CD14-positive monocyte (primary cell): Measurements from ENCODE around the gene ARVCF. TPM values are rescaled to one million over a fixed set of nuclear protein-coding genes. Genes with fewer than 3 reads are reported as not detected.

Experiments
- DNase-seq, 3 donors: peaks; one replicate each; pipeline ENCODE4 v3.0.0-alpha.2; 2011 to 2022
- H2AFZ ChIP-seq: 2 replicates; pipeline ENCODE4 v1.6.0; 2012; ENCODE audit warnings: mild to moderate bottlenecking, low read depth, low read length, inconsistent platforms; ENCODE audit not compliant: insufficient read depth, poor library complexity, severe bottlenecking
- H3K27ac ChIP-seq, 2 donors: 1 replicate in 1 of 2; 2 replicates in 1 of 2; pipeline ENCODE4 v1.5.1; 2012 to 2013; ENCODE audit warnings: low read length in 2 of 2, control low read depth in 1 of 2, inconsistent platforms in 1 of 2, low read depth in 1 of 2, mild to moderate bottlenecking in 1 of 2
- H3K27me3 ChIP-seq, 2 donors: one replicate each; pipeline versions ENCODE4 v1.6.0 to v1.6.1; 2011 to 2013; ENCODE audit warnings: low read length in 2 of 2; ENCODE audit not compliant: control insufficient read depth in 2 of 2, insufficient read depth in 2 of 2
- H3K36me3 ChIP-seq, 2 donors: replicated peaks in 1 of 2; 1 replicate in 1 of 2; 2 replicates in 1 of 2; pipeline versions ENCODE4 v1.5.1 to v1.6.1; 2012 to 2013; ENCODE audit warnings: low read length in 2 of 2, control low read depth in 1 of 2, inconsistent platforms in 1 of 2, mild to moderate bottlenecking in 1 of 2; ENCODE audit not compliant: insufficient read depth in 2 of 2, control insufficient read depth in 1 of 2
- H3K4me1 ChIP-seq, 2 donors: 1 replicate in 1 of 2; 2 replicates in 1 of 2; pipeline versions ENCODE4 v1.5.1 to v1.6.1; 2012 to 2013; ENCODE audit warnings: low read length in 2 of 2, control low read depth in 1 of 2, inconsistent platforms in 1 of 2, mild to moderate bottlenecking in 1 of 2, moderate library complexity in 1 of 2; ENCODE audit not compliant: insufficient read depth in 2 of 2, control insufficient read depth in 1 of 2
- H3K4me2 ChIP-seq: replicated peaks from 2 replicates; pipeline ENCODE3; 2012; ENCODE audit warnings: low read length, moderate library complexity, mild to moderate bottlenecking; ENCODE audit not compliant: poor library complexity, severe bottlenecking; ENCODE audit errors: extremely low read depth
- H3K4me3 ChIP-seq, 3 experiments: fragments of 200-600 bp in 1 of 3; sonication (generic) in 1 of 3; replicated peaks in 1 of 3; 1 replicate in 2 of 3; 2 replicates in 1 of 3; pipeline ENCODE4 v1.5.1; 2011 to 2013; ENCODE audit warnings: low read length in 3 of 3, mild to moderate bottlenecking in 3 of 3, control low read depth in 2 of 3, low read depth in 2 of 3, inconsistent platforms in 1 of 3, moderate library complexity in 1 of 3
- H3K79me2 ChIP-seq: 2 replicates; pipeline ENCODE4 v1.6.0; 2012; ENCODE audit warnings: mild to moderate bottlenecking, control low read depth, inconsistent platforms, low read length, moderate library complexity; ENCODE audit not compliant: insufficient read depth
- H3K9ac ChIP-seq: 2 replicates; pipeline ENCODE4 v1.6.0; 2017; ENCODE audit warnings: low read length, mild to moderate bottlenecking; ENCODE audit not compliant: insufficient read depth, poor library complexity, severe bottlenecking
- H3K9me3 ChIP-seq, 2 donors: replicated peaks in 1 of 2; 1 replicate in 1 of 2; 2 replicates in 1 of 2; pipeline versions ENCODE4 v1.5.1 to v1.6.1; 2012 to 2013; ENCODE audit warnings: low read length in 2 of 2, control low read depth in 1 of 2; ENCODE audit not compliant: control insufficient read depth in 1 of 2, insufficient read depth in 1 of 2
- H4K20me1 ChIP-seq: 2 replicates; pipeline ENCODE4 v1.6.0; 2012; ENCODE audit warnings: mild to moderate bottlenecking, low read length, control low read depth, moderate library complexity; ENCODE audit not compliant: insufficient read depth
- H3K27ac Mint-ChIP-seq, 7 donors: one replicate each; pipeline ENCODE4 v1.8.0; 2020; ENCODE audit warnings: mild to moderate bottlenecking in 7 of 7, mixed read lengths in 7 of 7, moderate library complexity in 6 of 7, inconsistent platforms in 2 of 7
- H3K27me3 Mint-ChIP-seq, 3 donors: one replicate each; pipeline ENCODE4 v1.8.0; 2021 to 2022; ENCODE audit warnings: low read depth in 3 of 3, mild to moderate bottlenecking in 3 of 3, mixed read lengths in 3 of 3, moderate library complexity in 3 of 3, inconsistent platforms in 1 of 3
- H3K36me3 Mint-ChIP-seq, 2 donors: one replicate each; pipeline ENCODE4 v1.8.0; 2020; ENCODE audit warnings: mixed read lengths in 2 of 2, inconsistent platforms in 1 of 2, mild to moderate bottlenecking in 1 of 2
- H3K4me1 Mint-ChIP-seq: one replicate; pipeline ENCODE4 v1.8.0; 2020; ENCODE audit warnings: mild to moderate bottlenecking, mixed read lengths
- H3K4me3 Mint-ChIP-seq, 2 donors: one replicate each; pipeline ENCODE4 v1.8.0; 2020; ENCODE audit warnings: mild to moderate bottlenecking in 2 of 2, mixed read lengths in 2 of 2, moderate library complexity in 1 of 2
- H3K9me3 Mint-ChIP-seq, 7 donors: one replicate each; pipeline ENCODE4 v1.8.0; 2020 to 2022; ENCODE audit warnings: mixed read lengths in 7 of 7, mild to moderate bottlenecking in 6 of 7, moderate library complexity in 6 of 7, inconsistent platforms in 2 of 7
- WGBS: methylation state at CpG from one replicate; pipeline ENCODE4 v1.1.5; 2013; ENCODE audit warnings: missing lambda C conversion rate; ENCODE audit not compliant: insufficient coverage; 5-methylcytosine and 5-hydroxymethylcytosine counted together
- intact Hi-C, 2 donors: fragments of 100-400 bp; cut with micrococcal nuclease; formaldehyde crosslinking; loops; one replicate each; pipeline versions ENCODE4 v1.15.0 to v1.15.1; 2023
- polyA plus RNA-seq, 3 donors: library from polyadenylated mRNA; depleted of rRNA in 1 of 3; unstranded in 2 of 3; stranded (reverse) in 1 of 3; fragments of 300-500 nt in 2 of 3; fragments of >200 nt in 1 of 3; fragmentation: Illumina TruSeq in 2 of 3; gene quantifications; 1 replicate in 2 of 3; 2 replicates in 1 of 3; pipeline ENCODE4 v1.2.3, GENCODE V29; 2012 to 2021
- TF ChIP-seq, protein P1 (sequence below): fragments of 200-600 bp; IDR thresholded peaks from one replicate; pipeline ENCODE4 v1.8.0; 2022; ENCODE audit warnings: antibody characterized with exemption, mild to moderate bottlenecking

ARVCF gene
- polyA plus RNA-seq, 3 donors = 0.31 to 2.6 (median 0.44) TPM

DNA sequence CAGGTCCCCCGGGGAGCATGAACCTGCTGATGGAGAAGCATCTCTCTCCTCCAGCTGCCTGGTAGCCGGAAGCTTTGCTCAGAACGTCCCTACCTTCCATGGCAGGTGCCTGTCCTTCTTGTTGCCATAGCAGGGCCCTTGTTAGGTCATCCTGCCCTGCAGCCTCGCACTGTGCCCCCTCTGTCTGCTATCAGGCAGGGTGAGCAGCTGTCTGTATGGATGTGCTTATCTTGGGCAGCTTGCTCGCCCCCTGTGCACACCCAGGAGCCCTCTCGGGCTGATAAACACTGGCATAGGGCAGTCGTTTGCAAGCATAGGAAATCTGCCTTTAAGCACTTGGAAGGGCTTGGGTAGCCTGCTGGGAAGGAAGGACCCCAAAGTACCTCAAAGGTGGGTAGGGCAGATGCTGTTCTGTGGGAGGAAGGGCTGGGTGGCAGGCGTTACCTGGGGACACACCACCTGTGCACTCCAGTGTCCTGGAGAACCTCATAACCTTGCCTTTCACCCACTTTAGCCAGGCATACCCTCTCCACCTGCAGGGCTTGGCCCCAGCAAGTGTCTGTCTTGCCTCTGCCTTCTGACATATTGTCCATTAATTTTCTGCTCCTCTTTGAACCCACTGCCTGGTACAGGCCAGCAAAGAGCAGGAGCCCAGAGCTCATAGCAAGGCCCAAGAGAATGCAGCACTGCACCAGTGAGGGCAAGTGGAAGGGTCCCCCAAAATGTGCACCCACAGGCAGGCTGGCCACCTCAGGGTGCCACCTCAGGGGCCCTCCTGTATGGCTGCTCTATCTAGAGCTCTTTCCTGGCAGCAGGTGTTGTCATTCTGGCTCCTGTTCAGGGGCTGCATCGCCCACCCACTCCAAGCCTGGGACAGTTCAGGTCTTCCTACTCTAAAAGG is 83.0 kb downstream of the ARVCF start:
- Mint-ChIP-seq H3K9me3 (peaks cover 6 to 14% (median 8%) of the 10 kb centered on the region in 7 donors), H3K27me3 (peaks cover 0 to 2% (median 0%) of the 10 kb centered on the region in 3 donors), H3K27ac (peak overlapping the region in 6 of 7 donors; percentile 25 to 88 (median 81)), H3K4me3 (no peak overlapping the region), H3K36me3 (peaks cover 32 to 38% of the 10 kb centered on the region in 2 donors), H3K4me1 (peaks cover 54% of the 10 kb centered on the region)
- intact Hi-C loops = no loop called here
- H3K4me1 ChIP-seq = peaks cover 45 to 58% of the 10 kb centered on the region in 2 donors
- no peak overlapping the region for H2AFZ ChIP-seq
- no peaks in the 10 kb centered on the region for H4K20me1 ChIP-seq
- no peak overlapping the region for H3K4me3 ChIP-seq
- H3K4me2 ChIP-seq = peak overlapping the region; percentile 42
- H3K9ac ChIP-seq = peak overlapping the region; percentile 10
- H3K9me3 ChIP-seq = peaks cover 3 to 9% of the 10 kb centered on the region in 2 donors
- H3K27ac ChIP-seq = peak overlapping the region; percentile 69 to 79
- 97% methylated on average over 5 of the region's 9 CpGs for WGBS
- TF ChIP-seq, protein P1, sequence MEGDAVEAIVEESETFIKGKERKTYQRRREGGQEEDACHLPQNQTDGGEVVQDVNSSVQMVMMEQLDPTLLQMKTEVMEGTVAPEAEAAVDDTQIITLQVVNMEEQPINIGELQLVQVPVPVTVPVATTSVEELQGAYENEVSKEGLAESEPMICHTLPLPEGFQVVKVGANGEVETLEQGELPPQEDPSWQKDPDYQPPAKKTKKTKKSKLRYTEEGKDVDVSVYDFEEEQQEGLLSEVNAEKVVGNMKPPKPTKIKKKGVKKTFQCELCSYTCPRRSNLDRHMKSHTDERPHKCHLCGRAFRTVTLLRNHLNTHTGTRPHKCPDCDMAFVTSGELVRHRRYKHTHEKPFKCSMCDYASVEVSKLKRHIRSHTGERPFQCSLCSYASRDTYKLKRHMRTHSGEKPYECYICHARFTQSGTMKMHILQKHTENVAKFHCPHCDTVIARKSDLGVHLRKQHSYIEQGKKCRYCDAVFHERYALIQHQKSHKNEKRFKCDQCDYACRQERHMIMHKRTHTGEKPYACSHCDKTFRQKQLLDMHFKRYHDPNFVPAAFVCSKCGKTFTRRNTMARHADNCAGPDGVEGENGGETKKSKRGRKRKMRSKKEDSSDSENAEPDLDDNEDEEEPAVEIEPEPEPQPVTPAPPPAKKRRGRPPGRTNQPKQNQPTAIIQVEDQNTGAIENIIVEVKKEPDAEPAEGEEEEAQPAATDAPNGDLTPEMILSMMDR = no peak
- no peaks in the 10 kb centered on the region for H3K27me3 ChIP-seq
- peaks cover 0 to 15% of the 10 kb centered on the region in 2 donors for H3K36me3 ChIP-seq
- peaks cover 25% of the 10 kb centered on the region for H3K79me2 ChIP-seq
- DNase-seq = no peak

DNA sequence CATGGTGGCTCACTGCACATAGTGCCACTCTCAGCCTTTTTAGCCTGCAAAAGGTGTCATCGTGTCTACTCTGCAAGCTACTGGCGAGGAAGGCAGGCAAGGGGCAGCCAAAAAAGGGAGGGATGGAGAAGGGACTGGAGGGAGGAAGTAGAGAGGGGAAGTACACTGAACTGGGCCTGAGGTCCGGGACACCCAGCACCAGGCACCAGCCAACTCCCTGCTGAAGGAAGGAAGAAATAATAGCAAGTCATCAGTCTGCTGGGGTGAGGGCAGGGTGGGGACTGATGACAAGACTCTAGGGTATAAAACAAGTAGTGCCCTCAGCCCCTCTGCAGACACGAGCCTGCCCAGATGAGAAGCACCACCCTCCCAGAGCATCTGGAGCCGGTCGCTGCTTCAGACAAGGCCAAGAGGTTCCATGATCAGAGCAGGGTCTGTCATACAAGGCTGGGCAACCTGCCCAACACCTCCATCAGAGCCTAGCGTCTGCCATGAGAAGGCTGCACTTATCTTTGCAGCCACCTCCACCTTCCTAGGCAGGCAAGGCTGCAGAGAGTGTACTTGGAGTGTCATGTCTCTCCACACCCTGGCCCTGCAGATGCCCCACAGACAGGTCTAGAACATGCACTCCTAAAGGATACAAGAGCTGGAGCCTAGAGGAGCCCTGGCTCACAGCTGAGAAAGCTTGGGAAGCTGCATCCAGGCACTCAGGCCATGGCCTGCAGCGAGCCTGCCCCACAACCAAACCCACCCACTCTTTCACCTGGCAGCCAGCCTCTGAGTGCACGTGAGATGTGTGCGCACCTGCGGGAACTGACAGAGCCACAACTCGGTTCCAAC is 84.0 kb downstream of the ARVCF start:
- Histone ChIP-seq H3K79me2 (peaks cover 25% of the 10 kb centered on the region), H3K36me3 (peaks cover 0 to 18% of the 10 kb centered on the region in 2 donors), H3K4me1 (peaks cover 40 to 53% of the 10 kb centered on the region in 2 donors), H3K9me3 (peaks cover 3 to 9% of the 10 kb centered on the region in 2 donors), H3K27ac (peak overlapping the region; percentile 69 to 79), H3K4me3 (peak overlapping the region in 1 of 3 experiments; percentile 47), H3K4me2 (peak overlapping the region; percentile 42), H4K20me1 (no peaks in the 10 kb centered on the region), H3K9ac (peak overlapping the region; percentile 24), H2AFZ (peak overlapping the region; percentile 24), H3K27me3 (no peaks in the 10 kb centered on the region)
- peaks cover 6 to 14% (median 8%) of the 10 kb centered on the region in 7 donors for H3K9me3 Mint-ChIP-seq
- DNase-seq = peak; percentile 44 to 59 (median 51)
- H3K36me3 Mint-ChIP-seq = peaks cover 36 to 44% of the 10 kb centered on the region in 2 donors
- peak overlapping the region; percentile 51 to 77 for H3K4me3 Mint-ChIP-seq
- TF ChIP-seq, protein P1 = no peak
- intact Hi-C loops = no loop called here
- H3K27ac Mint-ChIP-seq = peak overlapping the region; percentile 25 to 89 (median 84)
- WGBS = 14% methylated on average over 8 of the region's 12 CpGs
- H3K4me1 Mint-ChIP-seq = peaks cover 50% of the 10 kb centered on the region
- peaks cover 0 to 2% (median 0%) of the 10 kb centered on the region in 3 donors for H3K27me3 Mint-ChIP-seq
